ENCODE measurements around the gene EMX1.

The EMX1 gene

DNA sequence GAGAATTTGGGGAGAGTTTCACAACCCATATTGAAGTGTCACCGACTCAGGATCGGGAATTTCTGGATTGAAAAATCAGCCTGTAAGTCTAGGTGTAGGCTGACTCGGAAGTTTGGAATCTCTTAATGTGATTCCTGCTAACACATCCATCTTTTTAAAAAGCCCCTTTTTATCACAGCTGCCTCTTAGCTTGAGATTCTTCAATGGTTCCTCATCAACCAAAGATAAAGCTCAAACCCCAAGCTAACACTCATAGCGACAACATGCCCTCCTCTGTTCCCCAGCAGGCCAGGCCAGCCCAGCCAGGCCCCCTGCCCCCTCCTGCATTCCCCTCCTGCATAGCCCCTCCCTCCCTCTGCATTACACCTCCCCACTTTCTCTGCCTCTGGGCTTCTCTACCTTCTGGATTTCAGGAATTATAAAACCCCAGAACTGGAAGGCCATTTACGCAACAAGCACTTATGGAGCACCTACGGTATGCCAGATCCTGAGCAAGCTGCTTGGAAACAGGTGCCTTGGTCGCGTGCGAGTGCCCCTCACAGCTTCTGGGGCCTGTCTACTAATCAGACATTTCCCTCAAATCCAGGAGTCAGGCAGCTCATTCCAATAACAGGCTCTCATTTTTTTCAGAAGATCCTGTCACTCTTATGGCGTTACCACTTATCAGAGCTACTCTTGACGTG lies 63.4 kb downstream of the EMX1 start:
- no peak for DNase-seq (ENCODE audit: low read depth in 2 of 2)

DNA sequence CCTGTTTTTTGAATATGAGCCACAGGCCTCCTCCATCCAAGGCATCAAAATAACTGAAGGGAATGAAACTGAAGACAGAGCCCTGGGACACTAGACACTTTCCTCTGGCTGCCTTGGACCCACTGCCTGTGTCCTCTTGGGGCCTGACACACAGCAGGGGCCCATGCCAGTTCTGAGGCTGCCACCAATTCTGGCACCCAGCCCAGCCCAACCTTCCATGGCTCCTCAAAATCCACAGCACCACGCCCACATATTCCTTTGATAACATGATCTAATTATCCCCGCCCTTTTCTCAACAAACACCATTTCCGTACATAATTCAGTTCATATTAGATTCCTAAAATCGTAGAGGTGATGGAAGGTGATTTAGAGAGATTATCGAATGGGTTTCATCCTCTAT lies 64.2 kb downstream of the EMX1 start:
- DNase-seq (ENCODE audit: low read depth in 2 of 2), result no peak

DNA sequence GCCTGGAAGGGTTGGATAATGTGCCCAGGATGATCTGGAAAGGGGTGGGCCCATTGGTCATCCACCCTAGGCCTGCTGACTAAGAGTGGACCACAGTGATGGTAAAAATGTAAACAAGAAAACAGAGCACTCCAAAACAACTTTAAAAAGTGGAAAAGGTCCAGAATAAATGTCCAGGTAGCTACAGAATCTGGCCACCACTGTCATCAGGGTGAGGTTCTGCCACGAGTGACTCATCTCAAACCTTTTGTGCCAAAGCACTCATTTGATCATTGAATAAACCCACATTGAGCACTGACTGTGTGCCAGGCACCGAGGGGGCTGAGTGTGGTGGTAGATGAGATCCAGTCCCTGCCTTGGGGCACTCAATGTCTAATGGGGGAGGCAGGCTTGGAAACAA lies 64.9 kb downstream of the EMX1 start:
- no peak for DNase-seq (ENCODE audit: low read depth in 2 of 2)

DNA sequence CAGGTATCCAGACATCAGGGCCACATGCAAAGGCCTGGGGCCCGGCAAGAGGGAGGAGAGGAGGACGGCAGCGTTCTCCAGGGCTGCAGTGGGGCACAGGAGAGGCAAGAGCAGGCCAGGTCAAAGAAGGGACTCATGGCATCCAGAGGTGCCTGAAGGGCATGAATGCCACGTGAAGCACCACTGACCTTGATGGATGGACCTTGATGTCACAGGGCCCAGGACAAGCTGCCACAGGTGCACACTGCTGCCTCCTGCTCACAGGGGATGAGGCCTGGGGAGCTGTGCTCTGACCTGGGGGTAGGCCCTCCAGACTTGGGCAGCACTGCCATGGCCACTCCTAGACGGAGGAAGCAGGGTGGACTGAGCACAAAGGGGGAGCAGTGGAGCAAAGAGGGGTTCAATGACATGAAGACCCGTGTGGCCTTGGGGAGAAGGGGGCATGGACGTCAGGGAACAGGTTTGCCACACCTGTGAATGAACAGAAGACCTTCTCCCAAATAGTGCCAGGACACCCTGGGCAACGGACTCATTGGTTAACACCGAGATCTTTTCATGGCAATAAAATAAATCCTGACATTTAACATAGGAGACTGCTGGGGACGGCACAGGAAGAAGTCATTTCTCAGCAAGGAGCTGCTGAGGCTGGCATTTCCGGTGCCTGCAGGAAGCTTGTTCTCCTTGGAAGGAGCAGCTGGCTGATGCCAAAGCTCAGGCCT lies 65.6 kb downstream of the EMX1 start:
- no peak for DNase-seq (ENCODE audit: low read depth in 2 of 2)

DNA sequence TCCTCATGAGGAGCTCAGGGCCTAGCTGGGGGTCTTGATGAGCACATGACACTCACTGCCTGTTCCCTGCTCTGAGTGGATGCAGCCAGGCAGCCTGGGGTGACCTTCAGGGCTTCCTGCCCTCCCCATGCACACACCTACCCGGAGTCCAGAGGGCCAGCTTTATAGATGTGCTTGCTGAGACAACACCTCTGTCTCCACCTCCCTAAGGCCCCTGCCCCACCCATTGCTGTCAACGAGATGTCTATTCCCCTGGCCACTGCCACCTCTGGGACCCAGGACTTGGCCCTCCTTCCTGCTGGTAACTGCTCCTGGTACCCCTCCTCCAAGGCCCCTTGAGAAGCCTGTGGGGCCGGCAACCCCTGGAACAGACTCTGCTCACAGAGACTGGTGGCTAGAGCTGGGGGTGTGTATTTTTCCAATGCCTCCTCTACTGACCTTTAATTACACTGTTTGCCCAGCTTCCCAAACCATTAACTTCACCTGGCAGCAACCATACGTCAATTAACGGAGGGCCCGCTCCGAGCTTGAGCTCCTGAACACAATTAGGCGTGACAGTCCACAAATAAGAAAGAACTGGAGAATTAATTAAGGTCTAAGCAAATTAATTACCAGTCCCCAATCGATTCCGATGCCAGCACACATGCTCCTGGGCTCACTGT lies 66.3 kb downstream of the EMX1 start:
- DNase-seq (ENCODE audit: low read depth in 2 of 2), result no peak

DNA sequence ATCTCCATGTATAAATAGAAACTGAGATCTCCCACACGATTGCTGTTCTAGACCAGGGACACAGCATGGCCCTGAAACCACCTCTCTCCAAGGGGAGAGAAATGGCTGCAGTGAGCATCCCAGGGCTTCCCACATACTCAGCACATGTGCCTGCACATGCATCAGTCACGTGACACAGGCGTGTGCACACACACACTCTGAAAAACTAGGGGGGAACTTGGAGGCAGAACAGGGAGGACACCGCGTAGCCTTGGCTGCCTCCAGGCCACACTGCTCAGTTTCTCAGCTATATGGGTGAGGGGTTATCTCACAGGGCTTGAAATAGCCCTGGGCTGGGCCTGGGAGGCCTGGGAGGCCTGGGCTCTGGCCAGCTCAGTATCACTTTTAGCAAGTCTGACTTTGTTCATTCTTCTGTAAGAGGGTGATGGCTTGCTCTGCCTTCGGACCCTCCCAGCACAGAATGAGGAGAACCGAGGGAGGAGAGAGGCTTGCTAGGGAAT lies 66.9 kb downstream of the EMX1 start:
- DNase-seq (ENCODE audit: low read depth in 2 of 2), result no peak

Data from stimulated activated CD8-positive, alpha-beta memory T cell treated with anti-CD3 and anti-CD28 coated beads, Interleukin-7, amount 100 ng/mL, for 4 hours (primary cell).